ENCODE data around the gene PHACTR3.

PHACTR3 gene

DNA sequence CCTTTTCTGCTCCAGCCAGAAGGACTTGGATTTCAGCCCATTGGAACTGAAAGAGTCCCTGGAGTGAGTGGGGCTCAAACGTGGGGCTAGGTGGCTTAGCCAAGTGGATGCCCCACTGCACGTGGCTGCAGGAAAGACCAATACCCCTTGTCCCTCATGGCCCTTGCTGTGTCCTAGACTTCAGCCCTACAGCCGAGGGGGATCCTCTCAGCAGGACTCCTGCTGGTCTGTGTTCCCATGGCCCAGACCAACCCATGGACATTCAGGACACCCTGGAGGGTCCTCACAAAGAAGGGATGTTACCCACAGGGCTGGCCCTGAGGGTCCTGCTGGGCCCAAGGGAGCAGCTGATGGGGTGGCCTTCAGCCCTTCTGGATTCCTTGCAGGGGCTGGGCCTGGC is 30.0 kb upstream of the PHACTR3 start:
- no peak for DNase-seq

DNA sequence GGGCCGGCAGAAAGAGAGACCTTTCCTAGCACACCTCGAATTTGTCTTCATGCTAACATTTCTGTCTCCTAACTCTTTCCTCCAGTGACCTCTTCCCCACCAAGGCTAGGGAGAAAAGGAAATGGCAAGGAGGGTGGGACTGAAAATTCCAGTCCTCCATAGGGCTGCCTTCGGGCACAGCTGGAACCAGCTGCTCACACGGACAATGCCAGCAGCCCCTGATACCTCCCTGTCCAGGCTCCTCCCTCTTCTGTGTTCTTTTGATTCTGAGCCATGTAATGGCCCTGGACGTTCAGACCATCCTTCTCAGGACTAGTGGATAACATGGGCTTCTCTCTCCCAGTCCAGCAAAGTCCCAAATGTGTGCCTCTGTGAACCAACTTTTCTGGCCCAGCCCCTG is 29.1 kb upstream of the PHACTR3 start:
- DNase-seq, result no peak

DNA sequence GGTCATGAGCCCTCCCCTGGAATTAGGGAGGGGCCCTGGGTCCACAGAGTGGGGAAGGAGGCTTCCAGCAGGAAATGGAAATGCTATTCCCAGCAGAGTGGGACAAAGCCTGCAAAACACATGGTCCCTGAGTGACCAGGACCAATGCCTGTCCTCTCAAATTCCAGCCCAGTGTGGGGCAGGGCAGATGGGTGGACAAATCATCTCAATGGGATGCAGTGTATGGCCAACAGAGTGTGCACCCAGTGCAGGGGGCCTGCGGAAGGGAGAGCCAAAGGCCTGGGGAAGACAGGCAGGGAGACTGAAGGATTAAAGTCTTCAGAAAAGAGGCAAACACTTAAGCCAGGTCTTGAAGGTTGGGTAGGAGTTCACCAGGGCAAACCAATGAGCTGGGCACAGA is 28.7 kb upstream of the PHACTR3 start:
- no peak for DNase-seq

DNA sequence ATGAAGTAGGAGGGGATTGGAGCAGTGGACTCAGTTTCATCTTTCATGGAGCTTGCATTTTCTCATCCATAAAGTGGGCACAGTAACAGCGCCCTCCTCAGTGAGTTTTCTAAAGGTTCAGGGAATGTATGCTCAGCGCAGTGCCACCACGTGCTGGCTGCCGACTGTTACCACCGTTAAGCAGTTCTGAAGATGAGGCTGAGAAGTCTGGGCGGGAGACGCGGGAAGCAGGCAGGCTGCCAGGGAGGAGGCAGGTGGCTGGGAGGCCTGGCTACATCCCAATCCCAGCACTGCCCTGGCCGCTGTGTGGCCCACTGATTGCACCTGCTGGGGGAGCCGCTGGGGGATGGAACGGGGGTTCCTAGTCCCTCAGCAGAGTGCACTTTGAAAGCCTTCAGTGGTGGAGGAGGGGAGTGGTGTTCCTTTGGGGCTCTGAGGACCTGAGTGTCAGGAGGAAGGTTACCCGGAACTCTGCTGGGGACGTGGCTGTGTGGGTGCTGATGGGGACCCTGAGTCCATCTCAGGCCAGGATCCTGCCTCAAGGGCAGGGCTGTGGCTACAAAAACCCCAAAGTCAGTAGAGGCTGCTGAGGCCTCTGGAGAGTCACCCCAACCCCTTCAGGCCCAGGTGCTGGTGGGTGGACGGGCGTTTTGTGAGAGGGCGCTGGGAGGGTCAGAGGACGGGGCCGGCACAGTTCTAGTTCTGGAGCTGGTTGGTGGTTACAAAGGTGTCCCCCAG is 28.0 kb upstream of the PHACTR3 start:
- DNase-seq, result no peak

DNA sequence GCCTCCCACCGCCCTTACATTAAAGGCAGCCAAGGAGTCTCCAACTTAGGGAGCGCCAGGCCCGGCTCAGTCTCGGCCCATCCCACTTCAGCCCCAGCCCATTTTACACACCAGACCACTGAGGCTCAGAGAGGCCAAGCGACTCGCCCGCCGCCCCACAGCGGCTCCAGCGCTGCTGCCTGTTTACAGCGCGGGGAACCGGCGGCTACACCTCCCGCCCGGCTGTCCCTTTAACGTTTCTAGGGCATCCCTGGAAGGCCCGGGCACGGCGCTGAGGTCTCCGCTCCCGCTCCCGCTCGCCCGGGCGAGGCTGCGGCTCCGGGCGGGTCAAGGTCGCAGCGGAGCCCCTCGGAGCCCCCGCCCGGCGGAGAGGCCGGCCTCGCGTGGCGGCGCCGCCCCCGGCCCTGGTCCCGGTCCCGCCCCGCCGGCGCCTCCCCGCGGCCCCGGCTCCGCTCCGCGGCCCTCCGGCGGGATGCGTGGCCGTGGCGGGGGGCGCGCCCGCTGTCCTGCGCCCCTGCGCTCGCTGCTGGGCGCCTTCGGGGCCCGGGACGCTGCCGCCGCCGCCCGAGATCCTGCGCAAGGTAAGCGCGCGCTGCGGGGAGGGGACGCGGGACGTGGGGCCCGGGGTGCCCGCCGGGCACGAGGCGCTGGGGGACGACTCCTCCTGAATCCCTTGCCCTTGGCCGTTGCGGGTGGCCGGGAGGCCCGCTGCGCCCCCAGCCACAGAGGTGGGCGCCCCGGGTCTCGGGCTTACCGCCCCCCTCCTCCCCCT is 27.1 kb upstream of the PHACTR3 start:
- no peak for DNase-seq

DNA sequence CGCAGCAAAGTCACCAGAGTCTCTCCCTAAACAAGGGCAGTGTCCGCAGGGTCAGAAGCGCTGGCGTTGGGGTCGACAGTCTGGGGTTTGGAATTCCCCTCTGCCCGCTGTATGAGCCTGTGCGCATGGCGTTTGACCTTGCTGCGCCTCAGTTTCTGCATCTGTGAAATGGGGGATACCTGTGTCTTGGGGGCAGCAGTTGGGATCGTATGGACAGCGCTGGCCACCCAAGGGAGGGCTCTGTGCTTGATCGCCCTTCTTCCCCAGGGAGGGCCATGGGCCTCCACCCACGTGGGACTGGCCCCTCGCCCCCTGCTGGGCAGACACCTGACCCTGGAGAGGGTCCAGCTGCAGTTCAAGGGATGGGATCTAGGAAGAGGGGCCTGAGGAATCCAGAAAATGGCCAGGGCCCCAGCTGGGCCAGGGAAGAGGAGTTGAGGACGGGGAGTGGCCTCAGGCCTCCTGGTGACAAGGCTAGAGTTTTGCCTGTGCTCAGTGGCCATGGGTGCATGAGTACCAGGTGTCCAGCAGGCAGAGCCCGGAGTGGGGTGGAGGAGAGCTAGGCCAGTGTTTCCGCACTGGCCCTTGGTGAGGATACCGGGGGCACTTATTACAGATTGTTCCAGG is 26.4 kb upstream of the PHACTR3 start:
- no peak for DNase-seq

DNA sequence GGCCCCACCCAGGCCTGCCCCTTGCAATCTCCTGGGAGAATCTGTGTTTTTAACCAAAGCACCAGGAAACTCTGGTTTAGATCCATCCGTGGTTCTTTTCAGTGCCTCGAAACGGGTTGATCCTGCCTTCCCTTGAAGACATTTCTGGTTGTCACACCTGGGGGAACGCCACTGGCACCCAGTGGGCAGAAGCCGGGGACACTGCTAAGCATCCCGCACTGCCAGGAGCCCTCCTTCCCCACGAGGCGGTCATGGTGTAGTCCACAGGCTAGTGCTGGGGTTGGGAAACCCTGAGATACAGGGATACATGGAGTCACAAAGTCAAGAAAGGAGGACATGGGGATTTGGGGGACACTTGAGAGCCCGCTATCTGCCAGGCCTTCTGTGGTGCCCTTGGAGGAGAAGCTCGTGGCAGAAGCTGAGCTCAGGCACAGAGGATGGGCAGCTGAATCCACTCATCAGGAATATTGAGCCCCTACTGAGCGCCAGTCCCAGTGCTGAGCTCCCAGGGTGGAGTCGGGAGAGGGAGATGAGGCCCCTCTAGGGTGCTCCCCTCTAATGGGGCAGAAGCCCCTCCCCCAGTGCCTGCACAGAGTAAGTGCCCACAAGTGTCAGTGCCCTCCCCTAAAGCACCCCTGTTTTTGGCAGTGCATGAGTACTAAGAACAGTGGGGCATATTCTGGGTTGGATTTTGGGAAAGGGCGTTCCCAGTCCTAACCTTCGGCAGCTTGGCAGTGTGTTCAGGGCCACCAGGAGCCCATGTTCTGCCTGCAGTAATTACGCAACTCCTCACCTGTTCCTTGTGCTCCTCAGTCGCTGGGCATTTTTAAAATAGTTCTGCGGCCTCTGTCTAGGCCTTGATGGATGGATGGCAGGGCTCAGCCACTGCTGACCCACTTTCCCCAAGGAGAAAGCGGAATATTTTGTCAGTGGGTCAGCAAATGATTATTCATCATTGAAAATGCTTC is 25.6 kb upstream of the PHACTR3 start:
- DNase-seq, result no peak

DNA sequence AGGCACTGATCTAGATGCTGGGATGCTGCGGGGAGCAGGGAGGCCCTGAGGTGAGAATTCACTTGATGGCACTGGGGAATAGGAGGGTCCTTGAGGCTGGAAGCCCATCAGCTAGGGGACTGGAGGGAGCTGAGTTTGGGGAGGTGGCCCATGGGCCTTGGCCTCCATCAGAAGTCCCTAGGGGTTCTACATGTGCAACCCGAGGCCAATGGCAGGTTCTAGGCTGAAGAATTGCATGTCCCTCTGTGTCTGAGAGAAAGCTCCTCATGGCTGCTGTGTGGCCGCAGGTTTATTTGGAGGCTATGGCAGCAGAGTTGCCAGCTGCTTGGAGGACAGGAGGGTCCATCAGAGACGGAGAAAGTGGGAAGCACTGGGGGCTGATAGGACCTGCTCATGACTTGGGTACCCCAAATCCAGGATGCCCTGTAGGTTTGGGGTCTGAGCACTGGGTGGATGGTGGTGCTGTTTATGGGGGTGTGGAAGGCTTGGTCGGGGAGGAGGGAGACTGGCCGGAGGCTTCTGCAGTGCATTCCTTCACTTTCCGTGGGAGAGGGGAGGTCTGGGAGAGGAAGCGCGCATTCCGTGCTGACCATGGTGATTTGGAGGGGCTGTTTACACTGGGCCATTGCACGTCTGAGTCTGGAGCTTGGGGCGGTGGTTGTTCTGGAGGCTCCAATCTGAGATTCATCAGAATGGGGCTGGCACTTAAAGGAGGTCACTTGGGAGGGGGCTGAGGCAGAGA is 24.8 kb upstream of the PHACTR3 start:
- DNase-seq, result no peak

DNA sequence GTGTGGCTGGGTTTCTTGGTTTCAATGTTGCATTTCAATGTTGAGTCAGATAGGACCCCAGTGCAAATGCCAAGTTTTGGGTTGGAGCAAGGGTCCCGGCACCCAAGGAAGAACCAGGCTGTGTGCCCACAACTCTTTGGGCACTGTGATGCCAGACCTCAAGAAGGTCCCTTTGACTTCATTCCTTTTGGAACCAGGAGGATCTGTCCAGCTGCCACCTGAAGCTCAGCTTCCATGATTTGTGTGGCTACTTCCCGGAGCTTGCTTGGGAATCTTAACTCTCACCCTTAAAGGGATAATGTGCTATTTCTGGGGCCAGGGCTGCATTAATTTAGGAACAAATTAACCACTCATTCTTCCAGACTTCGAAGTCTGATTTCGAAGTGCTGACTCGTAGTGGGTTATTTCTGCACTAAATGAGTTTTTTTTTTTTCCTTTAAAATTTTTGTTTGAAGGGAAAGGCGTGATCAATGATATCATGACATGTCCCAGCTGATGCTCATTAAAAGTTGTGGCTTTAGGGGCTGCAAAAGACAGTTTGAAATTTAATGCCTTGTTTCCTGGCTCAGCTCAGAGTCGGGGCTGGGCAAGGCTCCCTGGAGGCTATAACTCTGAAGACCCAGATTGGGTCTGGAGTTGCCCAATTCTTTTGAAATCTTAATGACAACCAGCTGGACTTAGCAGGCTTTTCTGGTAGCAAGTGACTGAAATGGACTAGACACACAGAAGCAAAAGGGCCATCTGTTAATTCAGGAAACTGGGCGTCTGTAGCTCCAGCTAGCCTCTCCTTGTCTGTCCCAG is 24.0 kb upstream of the PHACTR3 start:
- DNase-seq, result no peak

DNA sequence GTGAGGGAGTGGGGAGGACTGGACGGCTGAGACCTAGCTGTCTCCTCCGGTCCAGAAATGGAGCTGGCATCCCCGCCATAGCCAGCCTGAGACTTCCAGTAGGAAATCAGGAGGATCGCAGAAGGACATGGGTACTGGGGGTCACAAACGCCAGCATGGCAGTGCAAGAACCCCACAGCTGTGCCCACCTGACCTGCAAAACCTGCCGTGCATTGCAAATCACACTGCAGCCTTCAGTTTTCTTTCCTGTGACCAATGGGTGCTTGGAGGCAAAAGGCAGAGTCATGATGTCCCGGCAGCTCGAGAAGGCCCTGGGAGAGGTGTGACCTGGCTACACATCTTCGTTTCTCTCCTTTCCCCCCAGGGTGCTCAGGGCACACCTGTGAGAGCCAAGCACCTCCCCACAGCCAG is 23.3 kb upstream of the PHACTR3 start:
- DNase-seq, result no peak

DNA sequence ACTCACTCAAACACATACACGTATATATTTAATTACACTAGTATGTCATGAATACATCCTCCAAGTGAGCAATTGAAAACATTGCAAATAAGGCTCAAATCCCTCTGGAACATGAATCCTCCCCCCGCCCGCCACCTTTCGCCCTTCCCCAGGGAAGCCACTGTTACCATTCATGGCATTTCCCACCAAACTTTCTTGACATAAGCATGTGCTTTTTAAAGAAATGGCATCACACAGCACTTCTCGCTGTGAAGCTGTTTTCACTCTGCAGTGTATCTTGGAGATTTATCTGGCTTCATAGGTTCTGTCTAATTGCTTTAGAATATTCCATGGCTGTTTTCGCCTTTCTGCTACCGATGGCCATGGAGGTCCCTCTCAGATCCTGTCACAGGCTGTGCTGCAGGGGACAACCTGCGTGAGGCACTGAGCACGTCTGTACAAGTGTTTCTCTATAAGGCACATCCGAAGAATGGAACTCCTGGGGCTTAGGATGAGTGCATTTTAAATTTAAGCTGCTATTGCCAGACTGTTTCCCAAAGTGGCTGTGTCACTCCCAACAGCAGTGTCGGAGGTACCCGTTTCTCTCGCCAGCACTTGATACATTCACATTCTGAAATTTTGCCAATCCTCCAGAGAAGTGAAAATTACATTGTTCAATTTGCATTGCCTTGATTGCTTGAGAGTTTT is 22.2 kb upstream of the PHACTR3 start:
- no peak for DNase-seq

DNA sequence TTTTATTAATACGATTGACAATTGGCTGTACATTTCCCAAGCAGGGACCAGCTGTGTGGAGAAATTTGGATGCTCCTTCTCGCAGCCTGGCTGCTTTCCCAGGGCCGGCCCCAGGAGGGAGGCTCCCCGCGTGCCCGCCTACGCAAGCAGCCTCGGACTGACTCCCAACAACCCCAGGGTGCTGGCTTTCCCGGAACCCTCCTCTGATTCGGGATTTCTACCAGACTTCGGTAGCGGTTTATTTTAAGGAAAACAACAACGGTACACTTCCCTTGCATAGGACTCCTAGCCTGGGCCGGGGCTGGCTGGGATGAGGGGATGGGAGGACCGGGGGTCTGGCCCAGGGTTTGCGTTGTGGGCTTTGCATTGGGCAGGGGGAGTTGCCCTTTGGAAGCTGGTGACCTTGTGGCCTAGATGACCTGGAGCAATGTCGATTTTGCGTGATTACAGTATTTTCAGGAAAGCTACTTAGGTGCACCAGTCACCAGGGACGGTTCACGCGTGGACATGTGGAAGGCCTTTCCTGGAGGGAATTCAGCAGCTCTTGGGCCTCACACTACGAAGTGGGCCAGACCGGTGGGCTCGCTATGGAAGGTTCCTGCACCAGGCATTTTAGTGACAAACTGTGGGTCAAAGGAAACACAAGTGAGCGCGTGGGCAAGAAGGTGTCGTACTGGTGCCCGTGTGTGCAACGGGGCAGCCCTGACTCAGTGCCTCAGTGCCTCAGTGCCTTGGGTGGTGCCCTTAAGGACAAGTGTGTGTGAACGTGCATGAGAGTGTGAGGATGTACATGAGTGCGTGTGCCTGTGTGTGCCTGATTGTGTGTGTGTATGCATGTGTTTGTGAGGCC is 20.7 kb upstream of the PHACTR3 start:
- DNase-seq, result no peak

DNA sequence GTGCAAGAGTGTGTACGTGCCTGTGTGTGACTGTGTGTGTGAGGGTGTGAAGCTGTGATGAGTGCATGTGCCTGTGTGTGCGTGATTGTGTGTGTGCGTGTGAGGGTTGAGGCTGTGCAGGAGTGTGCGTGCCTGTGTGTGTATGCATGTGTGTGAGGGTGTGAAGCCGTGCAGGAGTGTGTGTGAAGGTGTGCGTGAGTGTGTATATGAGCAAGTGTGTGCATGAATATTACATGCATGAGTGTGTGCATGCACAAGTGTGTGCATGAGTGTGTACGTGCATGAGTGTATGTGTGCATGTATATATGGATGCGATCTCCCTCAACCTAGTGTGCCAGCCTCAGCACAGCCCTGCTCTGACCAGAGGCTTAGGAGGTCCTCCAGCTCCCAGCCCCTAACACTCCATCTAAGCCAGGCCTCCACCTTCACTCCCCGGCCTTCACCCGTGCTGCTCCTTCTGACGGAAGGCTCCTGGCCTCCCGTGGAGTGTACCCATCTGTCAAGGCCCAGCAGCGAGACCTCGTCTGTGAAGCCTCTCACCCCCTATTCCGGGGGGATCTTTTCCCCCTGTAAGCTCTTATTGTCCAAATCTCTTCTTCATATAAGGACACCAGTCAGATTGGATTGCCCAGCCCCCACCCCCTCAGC is 19.9 kb upstream of the PHACTR3 start:
- no peak for DNase-seq

DNA sequence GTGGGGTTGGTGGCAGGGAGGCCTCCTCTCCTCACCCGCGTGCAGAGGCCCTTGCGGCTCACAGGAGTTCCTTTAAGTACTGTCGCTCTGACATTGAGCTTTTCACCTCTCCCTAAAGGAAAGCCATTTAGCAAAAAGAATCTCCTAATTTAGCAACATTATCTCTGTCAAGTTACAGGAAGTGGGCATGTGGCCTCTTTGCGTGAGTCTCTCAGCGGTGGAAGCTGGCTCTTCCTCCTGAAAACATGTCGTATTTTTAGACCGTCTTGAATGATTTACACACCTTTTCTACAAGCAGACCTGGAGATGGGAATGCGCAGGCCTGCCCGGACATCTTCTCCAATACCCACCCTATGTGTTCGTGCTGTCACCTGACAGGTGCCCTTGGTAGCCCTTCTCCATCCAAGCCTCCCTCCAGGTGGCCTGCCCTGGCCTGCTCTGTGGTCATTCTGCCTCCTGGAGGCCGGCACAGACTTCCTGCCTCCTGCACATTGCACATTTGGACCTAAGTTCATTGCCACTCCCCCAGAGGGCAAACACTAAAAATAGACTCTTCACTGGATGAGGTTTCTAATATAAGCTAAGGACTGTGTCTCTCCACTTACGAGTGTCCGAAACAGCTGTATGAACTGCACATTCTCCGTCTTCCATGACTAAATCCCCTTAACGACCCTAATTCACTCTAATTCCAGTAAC is 18.5 kb upstream of the PHACTR3 start:
- no peak for DNase-seq

DNA sequence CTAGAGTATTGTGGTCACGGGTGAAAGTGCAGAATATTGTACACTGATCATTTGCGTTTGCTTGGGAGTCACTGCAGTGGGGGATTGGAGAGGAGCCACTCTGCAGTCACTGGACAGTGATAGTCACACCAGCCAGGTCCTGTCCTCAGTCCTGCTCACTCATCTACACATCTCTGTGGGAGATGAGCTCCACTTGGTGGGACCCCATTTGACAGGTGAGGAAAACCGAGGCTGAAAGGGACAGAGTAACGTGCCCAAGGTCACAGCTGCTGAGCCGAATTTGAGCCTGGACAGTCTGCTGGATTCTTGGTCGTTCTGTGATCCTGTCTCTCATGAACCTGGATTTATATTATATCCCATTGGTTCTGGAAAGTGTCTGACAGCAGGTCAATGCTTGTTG is 17.7 kb upstream of the PHACTR3 start:
- no peak for DNase-seq

DNA sequence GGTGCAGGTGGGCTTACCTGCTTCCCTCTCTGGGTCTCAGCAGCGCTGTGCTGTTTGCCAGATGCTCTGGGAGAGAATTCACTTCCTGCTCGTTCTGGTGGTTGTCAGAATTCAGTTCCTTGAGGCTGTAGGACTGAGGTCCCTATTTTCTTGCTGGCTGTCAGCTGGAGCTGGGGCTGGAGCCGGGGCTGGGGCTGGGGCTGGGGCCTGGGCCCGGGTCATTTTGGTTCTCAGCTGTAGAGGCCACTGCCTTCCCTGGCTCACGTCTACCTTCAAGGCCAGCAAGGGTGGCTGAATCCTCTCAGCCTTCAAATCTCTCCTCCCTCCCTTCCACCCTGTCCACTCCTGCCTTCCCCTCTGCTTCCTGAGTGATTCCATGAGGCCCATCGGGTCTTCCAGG is 16.8 kb upstream of the PHACTR3 start:
- DNase-seq, result no peak

DNA sequence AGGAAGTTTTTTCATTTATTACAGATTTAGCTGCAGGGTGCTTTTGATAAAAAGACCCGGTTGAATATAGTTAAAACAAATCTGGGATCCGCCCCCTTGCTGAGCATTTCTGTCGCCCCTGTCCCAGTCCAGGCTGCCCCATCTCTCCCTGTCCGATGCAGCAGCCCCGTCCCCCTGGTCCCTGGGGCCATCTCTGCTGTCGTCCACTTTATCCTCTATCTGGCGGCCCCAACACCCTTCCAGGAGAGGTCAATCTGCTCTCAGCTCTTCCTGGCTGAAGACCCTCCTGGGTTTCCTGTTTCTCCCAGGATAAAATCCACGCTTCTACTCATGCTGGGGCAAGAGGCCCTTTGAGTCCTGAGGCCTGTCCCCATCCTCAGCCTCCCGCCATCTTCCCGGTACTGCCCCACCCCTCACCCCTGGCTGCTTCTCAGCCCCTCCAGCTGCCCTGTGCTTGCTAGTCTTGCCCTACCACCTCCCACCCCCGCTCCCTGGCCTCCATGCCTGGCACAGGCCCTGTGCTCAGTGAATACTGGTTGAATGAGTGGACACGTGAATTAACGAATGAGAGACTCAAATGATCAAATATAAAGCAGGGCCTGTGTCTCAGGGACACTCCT is 16.0 kb upstream of the PHACTR3 start:
- no peak for DNase-seq

DNA sequence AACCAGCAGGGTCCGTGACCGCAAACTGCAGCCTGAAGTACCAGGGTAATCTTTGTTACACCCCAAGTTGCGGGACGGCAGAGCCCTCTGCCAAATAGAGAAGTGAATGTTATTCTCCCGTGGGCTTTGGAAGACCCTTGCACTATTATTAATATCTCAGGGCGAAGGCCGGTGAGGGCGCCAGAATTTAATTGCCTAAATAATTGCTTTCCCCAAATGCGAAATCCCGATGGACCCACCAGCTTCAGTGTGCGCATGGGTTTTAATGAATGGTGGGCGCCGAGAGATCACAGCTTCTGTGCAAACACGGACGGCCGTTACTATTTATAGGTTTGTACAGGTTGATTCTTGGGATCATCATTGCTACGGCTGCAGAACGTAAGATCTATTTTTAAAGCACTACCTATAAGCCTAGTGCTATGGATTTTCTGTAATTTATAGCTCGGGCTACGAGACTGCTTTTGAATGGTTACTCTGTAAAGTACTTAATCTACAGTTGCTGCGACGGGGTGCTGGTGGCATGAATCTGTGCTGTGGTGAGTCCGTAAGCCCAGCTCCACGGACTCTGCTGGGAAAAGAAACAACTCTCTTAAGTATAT is 15.2 kb upstream of the PHACTR3 start:
- no peak for DNase-seq

Data from T1000 (cell line).